ENCODE measurements around the gene TMEM192. TPM values are rescaled to one million over a fixed set of nuclear protein-coding genes. Genes with fewer than 3 reads are reported as not detected.

The TMEM192 gene
- 8.2 and 12.9 TPM in 2 replicates for total RNA-seq

DNA sequence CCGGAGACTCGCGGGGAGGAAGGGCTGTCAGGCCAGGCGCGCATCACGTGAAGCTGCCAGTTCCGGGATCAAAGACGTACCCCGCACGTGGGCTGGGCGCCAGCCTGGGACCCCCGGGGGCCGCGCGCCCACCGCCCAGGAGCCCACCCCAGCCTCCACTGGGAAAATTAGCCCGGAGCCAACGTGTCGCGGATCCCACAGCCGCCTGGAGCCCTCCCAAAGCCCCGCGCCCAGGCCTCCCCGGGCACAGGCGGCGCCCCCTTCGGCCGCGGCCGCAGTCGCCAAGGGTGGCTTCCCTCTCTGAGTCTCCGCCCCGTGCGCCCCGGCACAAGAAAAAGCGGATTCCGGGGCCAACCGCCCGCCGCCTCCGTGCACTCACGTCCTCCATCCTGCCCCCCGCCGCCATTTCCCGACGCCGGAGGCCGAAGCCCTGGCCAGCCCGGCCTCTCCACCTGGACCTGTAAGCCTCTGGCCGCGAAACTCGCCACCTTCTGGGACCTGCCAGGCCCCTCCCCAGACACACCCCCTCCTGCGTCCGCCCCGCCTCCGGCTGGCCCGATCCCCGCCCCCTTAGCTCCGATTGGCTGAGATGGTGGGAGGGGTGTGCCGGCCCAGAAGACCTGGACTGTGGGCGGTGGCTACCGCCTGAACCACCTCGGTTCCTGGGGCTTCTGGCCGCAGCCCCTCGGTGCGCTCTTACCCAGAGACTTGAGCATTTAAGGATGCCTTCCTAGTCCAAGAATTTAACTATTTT lies at the start of gene TMEM192:
Gene TMEM192 (minus strand): TSS at position 493 of the 754 bp plus-strand sequence. CDS start 87 bp downstream, at position 406.

DNA sequence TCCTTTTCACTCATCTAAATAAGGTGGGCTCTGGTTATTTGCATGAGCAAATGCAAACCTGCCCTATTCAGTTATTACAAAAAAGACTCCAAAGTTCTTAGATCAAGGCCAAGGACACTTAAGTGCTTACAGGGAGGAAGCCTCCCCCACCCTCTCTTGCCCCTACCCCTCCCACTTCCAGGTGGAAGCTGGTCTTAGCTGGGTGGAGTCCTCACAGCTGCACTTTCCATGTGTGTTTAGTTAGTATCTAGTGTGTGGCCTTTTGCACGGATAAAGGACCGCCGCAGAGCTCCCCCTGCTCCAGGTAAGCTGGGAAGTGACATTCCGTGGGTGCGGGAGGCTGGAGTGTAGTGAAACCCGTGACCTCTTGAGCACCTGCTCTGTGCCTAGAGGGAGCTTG lies 59.0 kb downstream of the TMEM192 start, which contains the start of gene TRIM75:
Gene TRIM75 (plus strand): TSS at position 222 of the 400 bp plus-strand sequence. CDS start 5,282 bp downstream, outside the sequence.

DNA sequence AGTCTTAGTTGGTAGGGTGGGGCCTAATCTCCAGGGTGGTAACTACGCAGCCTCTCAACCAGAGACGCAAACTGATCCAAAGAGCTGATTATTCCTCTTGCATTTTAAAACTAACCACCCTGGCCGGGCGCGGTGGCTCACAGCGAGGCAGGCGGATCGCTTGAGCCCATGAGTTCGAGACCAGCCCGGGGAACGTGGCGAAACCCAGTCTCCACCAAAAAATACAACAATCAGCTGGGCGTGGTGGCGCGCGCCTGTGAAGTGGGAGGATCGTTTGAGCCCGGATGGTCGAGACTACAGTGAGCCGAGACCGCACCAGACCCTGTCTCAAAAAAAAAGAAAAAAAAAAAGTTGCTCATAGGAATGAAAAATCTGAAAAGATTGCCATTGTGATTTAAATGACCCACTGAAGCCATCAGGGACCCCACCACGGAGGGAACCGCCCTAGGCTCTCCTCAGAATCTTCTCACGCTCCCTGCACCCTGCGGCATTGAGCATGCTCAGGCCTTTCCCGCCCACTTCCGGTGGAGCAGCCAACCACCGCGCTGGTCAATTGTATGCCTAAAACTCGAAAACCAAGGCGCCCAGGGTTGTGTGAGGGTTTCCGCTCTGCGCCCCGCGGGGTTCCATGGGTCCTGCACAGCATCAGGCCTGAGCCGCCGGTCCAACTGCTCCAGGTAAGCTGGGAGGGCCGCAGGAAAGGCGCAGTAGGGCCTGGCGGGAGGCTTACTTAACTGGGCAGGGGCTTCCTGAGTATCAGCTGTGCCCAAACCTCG lies 81.0 kb downstream of the TMEM192 start, which contains the start of gene TRIM60:
Gene TRIM60 (plus strand): TSS at position 564 of the 776 bp plus-strand sequence. CDS start 8,074 bp downstream, outside the sequence.

Other genes with a start within 250 kb of the TMEM192 start
- not detected in 2 replicates for gene APELA, start 235.7 kb downstream of the TMEM192 start, total RNA-seq
- 1.6 and 2.7 TPM in 2 replicates for gene TRIM61, start 135.2 kb downstream of the TMEM192 start, total RNA-seq
- gene TRIM60, start 80.9 kb downstream of the TMEM192 start, total RNA-seq = not detected in 2 replicates
- gene TRIM75, start 59.0 kb downstream of the TMEM192 start, total RNA-seq = not detected in 2 replicates
- 5.8 and 6.4 TPM in 2 replicates for gene KLHL2, start 94.7 kb upstream of the TMEM192 start, total RNA-seq
- gene MSMO1, start 214.8 kb upstream of the TMEM192 start, total RNA-seq = 41.0 and 44.5 TPM in 2 replicates

Data from cardiac ventricle fibroblast (primary cell).